Activated CD8-positive, alpha-beta memory T cell treated with anti-CD3 and anti-CD28 coated beads, Interleukin-2, amount 50 U/mL, for 24 hours (primary cell): ENCODE results near the gene ZC3H14.
"Not testable (repeated sequence)": the region's sequence is repeated elsewhere in the genome, so short reads cannot be mapped to it uniquely, and the experiment has no call there.

Experiments
- DNase-seq: peaks from one replicate; pipeline ENCODE4 v3.0.0-alpha.2; 2020; ENCODE audit errors: extremely low read depth

Gene ZC3H14

GRCh38 chr14:88562831-88563686, at the start of gene ZC3H14:
TSS of gene ZC3H14 (plus strand) at chr14:88563037. CDS start at chr14:88563134, 97 bp downstream.
- peak; percentile 63 for DNase-seq

- no peak for DNase-seq
Measured at GRCh38 chr14:88515499-88516221, 47.2 kb upstream of the ZC3H14 start.

- DNase-seq, result no peak
Measured at GRCh38 chr14:88516861-88517357, 45.9 kb upstream of the ZC3H14 start.

- DNase-seq, result no peak
Measured at GRCh38 chr14:88518592-88519512, 44.0 kb upstream of the ZC3H14 start.

GRCh38 chr14:88519907-88520306, 42.9 kb upstream of the ZC3H14 start:
- no peak for DNase-seq

- DNase-seq, result no peak
Measured at GRCh38 chr14:88521818-88522217, 41.0 kb upstream of the ZC3H14 start.

- no peak for DNase-seq
Measured at GRCh38 chr14:88522393-88522792, 40.4 kb upstream of the ZC3H14 start.

GRCh38 chr14:88529889-88530288, 32.9 kb upstream of the ZC3H14 start:
- DNase-seq, result not testable (repeated sequence)

GRCh38 chr14:88533064-88533602, 29.7 kb upstream of the ZC3H14 start:
- no peak for DNase-seq

GRCh38 chr14:88535149-88535548, 27.7 kb upstream of the ZC3H14 start:
- no peak for DNase-seq

GRCh38 chr14:88535813-88536212, 27.0 kb upstream of the ZC3H14 start:
- no peak for DNase-seq

GRCh38 chr14:88541324-88541723, 21.5 kb upstream of the ZC3H14 start:
- DNase-seq, result no peak

GRCh38 chr14:88542857-88543795, 19.7 kb upstream of the ZC3H14 start:
- DNase-seq, result no peak

- DNase-seq, result no peak
Measured at GRCh38 chr14:88545256-88545655, 17.6 kb upstream of the ZC3H14 start.

- DNase-seq, result no peak
Measured at GRCh38 chr14:88546621-88547385, 16.0 kb upstream of the ZC3H14 start.

- no peak for DNase-seq
Measured at GRCh38 chr14:88547386-88547780, 15.5 kb upstream of the ZC3H14 start.

- no peak for DNase-seq
Measured at GRCh38 chr14:88550078-88550477, 12.8 kb upstream of the ZC3H14 start.

GRCh38 chr14:88551094-88551870, 11.6 kb upstream of the ZC3H14 start:
- DNase-seq, result no peak

- no peak for DNase-seq
Measured at GRCh38 chr14:88551980-88552431, 10.8 kb upstream of the ZC3H14 start.
